Measurements from ENCODE around the gene POLR2L. TPM values are rescaled to one million over a fixed set of nuclear protein-coding genes. Genes with fewer than 3 reads are reported as not detected.

POLR2L gene
- total RNA-seq, 2 experiments from 2014 or later, result 150 to 151 TPM

DNA sequence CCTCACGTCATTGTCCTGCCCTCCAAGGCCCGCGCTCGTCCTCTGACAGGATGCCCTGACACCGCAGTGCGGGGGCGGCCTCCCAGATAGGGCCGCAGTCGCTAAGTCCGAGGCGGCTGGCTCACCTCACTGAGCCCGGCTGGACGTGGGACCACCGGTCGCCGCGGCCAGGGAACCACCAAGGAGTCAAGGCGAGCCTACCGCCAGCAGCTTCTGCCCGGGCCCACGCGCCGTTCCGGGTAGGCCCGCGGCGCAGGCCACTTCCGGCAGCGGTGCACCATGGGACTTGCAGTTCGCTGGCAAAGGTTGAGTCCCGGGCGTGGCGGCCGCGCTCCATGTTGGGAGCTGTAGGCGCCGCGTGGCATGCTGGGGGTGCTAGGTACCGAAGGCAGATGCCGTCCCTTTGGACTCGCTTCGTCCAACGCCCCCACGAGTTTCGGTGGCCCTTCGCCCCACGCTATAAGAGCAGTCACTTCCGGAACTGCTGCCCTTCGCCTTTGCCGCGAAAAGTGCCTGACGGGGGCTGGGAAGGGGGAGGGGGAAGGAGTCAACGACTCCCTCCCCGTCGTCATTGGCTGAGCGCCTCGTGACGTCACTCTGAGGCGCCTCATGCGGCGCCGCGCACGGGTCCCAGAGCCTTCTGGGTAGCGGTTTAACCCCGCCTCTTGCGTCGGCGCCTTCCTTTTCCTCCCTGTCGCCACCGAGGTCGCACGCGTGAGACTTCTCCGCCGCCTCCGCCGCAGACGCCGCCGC, 32.9 kb downstream of the POLR2L start, which contains the start of gene RPLP2:
RPLP2 (plus strand) TSS at position 681 of the 753 bp plus-strand sequence. CDS start 268 bp downstream, outside the sequence.
- ChIA-PET POLR2A (interaction anchor here (0.6 to 2.0 kb wide), 6 partner anchors 10 to 52 kb away, joined by 3 to 16 read pairs (median 5); partner anchors contain the start of genes GATD1 and PNPLA2), CTCF (interaction anchor here (0.6 to 1.6 kb wide), 4 partner anchors 10 to 26 kb away, joined by 3 to 4 read pairs (median 4); partner anchors contain the start of gene PNPLA2)

DNA sequence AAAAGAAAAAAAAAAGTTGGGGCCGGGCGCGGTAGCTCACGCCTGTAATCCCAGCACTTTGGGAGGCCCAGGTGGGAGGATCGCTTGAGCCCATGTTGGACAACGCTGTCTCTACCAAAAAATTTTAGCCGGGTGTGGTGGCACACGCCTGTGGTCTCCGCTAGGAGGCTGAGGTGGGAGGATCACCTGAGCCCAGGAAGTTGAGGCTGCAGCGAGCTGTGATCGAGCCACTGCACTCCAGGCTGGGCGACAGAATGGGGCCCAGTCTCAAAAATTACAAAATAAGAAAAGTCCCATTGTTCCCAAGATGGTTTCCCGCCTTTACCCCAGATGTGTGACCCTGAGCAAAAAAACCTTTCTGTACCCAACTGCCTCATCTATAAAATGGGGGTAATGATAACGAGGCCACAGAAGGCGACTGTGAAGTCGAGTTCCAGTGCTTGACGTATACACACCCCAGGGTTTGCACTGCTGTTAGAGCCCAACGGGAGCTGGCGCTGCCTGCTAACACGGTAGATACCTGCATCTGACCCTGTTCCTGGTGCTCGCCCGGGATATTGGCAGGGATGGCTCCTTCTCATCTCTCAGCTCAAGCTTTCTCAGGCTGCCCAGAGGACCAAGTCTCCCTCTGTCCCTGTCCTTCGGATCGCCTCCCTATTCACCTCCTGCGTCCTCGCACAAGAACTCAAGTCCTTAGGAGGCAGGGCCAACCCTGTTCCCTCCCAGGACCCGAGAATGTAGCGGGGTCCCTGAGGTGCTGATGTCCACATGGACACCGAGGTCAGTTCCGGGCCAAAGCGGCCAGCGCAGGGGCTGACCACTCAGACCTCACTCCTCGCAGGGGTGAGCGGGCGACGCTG, 33.7 kb downstream of the POLR2L start:
- CTCF ChIA-PET, result interaction anchor here (0.8 to 2.3 kb wide), 5 partner anchors 10 to 112 kb away, joined by 3 to 5 read pairs (median 4); partner anchors contain the start of gene PNPLA2
- POLR2A ChIA-PET, result interaction anchor here (0.8 to 2.0 kb wide), 5 partner anchors 11 to 31 kb away, joined by 3 to 16 read pairs (median 4); partner anchors contain the start of genes GATD1 and PNPLA2

DNA sequence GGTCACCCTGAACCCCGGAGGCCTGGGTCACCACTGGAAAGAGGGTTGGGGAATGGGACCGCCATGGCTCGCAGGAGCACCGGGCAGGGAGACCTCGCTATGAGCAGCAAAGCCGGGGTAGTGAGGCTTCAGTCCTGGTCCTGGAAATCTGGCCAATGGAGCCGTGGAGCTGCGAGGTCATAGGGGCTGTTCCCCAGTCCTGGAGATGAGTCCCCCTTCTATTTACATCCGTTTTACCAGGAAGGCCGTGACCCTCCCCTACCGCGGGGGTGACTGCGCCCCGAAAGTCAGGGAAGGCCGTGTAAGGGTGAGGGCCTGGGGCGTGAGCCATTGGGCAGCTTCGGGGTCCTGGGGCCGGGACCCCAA, 37.7 kb downstream of the POLR2L start:
- ChIA-PET CTCF (no interaction called here), POLR2A (interaction anchor here (0.7 kb wide), 1 partner anchor 356 kb away, joined by 4 read pairs; no protein-coding TSS in a partner anchor)

DNA sequence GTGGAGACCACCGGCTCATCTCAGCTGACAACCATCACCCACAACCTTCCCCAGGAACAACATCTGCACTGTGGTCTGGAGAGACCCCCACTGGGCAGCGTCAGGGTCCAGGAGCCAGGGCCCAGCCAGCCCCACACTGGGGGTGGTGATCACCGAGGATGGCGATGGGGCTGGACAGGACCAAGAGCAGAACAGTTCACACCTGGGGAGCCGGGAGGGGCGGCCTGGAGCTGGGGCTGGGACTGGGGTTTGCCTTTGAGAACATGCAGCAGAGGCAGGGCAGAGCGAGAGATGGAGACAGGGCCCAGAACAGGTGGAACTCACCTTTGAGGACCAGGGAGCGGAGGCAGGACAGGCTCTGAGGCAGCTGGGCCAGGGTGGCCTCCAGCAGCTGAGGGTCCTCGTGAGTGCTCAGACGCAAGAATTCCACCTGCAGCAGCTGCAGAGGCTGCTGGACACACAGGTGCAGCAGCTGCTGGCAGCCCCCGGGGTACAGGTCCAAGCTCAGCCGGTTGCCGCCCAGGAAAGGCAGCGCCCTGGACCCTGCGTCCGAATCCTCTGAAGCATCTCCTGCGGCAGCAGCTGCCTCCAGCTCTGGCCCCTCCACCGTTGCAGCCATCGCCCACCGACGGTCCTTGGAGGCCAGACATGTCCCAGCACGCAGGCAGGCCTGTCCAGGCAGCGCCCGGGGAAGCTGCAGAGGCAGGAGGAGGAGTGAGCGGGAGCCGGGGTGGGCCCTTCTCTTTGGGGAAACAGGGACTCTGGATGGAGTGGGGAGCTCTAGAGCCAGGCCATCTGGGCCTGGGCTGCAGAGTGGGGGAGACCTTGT, 38.3 kb downstream of the POLR2L start:
- ChIA-PET POLR2A (interaction anchor here (0.7 kb wide), 1 partner anchor 355 kb away, joined by 4 read pairs; no protein-coding TSS in a partner anchor), CTCF (interaction anchor here (1.1 kb wide), 1 partner anchor 38 kb away, joined by 3 read pairs; no protein-coding TSS in a partner anchor)

DNA sequence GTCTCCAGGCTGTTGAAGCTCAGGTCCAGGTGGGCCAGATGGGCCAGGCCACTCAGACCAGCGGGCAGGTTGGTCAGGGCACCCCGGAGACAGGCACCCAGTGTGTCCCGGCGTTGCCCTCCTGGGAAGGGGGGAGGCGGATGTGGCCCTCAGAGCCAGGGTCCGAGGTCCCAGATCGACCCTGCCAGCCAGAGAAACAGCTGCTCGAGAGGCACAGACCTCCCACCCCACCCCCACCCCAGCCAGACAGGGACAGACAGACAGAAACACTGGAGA, 38.9 kb downstream of the POLR2L start:
- POLR2A ChIA-PET, result interaction anchor here (0.6 kb wide), 1 partner anchor 8 kb away, joined by 5 read pairs; no protein-coding TSS in a partner anchor
- CTCF ChIA-PET, result interaction anchor here (1.1 kb wide), 1 partner anchor 37 kb away, joined by 3 read pairs; no protein-coding TSS in a partner anchor

DNA sequence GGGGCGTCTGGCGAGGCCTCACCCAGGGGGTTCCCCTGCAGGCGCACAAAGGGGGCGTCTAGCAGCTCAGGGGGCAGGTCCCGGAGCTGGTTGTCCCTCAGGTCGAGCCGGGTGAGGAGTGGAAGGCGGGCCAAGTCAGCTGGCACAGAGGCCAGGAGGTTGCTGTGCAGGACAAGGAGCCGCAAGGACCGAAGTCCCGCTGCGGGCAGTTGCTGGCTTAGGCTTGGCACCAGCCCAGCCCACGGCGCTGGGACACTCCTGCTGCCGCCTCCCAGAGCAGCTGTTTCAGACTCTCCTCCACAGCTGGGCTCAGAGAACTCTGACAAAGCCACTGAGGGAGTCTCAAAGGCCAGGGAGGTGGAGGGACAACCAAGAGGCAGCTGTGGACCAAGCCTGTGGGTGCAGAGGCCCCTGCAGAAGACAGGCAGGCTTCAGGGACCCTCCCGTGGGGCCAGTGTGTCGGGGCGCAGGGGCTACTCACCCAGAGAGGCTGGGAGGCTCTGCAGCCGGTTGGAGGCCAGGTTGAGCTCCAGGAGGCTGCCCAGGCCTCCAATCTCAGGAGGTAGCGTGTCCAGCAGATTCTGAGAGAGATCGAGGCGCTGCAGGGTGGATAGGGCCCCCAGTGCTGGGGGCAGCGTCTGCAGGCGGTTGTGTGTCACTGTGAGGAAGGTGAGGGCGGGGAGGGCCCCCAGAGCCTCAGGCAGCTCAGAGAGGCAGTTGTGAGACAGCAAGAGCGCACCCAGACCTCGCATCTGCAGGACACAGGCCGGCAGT, 39.4 kb downstream of the POLR2L start:
- ChIA-PET CTCF (no interaction called here), POLR2A (interaction anchor here (0.6 kb wide), 1 partner anchor 8 kb away, joined by 5 read pairs; no protein-coding TSS in a partner anchor)

DNA sequence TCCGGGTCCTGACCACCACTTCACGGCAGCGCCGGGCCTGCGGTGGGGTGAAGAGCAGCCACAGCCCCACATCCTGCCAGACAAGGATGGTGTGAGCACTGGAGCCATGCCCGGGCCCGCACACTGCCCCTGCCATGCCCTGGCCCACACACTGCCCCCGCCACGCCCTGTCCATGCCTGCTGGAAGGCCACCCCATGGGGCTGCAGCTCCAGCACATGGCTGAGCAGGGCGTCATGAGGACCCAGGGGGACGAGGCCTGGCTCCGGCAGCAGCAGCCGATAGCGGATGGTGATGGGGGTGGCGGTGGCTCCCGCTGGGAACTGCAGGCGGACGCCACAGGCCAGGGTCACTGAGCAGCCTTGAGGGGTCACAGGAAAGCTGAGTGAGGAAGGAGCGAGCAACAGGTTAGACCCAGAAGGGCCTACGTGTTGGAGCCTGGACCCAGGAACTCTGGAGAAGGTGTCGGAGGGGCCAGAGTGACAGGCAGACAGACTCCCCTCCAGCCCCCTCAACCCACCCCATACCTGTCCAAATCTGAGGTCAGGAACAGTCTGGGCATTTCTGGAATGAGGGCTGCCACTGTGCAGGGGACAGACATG, 40.2 kb downstream of the POLR2L start:
- CTCF ChIA-PET, result no interaction called here
- POLR2A ChIA-PET, result no interaction called here

DNA sequence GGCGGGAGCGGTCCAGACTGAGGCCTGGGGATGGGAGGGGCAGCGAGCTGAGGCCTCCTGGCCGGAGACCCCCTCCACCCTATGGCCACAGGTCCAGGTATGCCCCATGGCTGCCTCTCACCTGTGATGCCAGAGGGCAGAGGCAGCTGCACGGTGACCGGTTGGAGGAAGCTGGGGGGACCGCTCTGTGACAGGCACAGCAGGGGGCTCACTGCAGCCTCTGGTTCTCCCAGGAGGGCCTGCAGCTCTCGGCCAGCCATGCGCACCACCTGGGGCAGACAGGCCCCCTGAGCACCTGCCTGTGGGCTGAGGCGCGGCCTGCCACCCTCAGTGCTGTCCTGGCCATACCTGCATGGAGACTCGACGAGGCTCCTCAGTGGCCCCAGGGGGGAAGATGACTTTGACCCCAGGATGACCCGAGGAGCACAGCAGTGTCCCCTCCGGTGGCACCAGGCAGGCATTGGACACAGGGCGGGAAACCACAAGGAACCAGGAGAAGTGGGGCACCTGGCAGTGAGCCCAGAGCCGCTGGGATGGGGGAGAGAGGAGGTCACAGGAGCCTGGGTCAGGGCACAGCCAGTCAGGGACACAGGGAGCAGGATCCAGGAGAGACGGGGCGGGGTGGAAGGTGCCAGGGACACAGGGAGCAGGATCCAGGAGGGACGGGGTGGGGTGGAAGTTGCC, 41.1 kb downstream of the POLR2L start:
- CTCF ChIA-PET, result no interaction called here

DNA sequence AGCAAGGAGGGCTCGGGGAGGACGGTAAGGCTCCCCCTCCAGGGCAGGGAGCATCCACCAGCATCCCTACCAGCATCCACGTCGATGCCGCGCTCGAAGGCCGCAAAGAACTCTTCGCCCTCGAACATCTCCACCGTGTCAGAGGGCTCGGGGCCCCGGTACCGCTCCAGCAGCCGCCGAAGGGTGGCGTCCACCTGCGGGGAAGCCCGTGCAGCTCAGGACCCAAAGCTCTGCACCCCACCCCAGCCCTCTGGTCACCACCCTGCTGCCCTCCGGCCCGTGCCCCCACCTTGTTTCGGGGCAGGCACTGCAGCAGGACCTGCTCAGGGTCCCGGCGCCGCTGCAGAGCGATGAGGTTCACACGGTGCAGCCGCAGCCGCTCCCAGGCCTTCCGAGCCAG, 41.9 kb downstream of the POLR2L start:
- POLR2A ChIA-PET, result no interaction called here
- CTCF ChIA-PET, result no interaction called here

More for the DNA sequence above, 41.1 kb downstream of the POLR2L start:
- POLR2A ChIA-PET, result no interaction called here

DNA sequence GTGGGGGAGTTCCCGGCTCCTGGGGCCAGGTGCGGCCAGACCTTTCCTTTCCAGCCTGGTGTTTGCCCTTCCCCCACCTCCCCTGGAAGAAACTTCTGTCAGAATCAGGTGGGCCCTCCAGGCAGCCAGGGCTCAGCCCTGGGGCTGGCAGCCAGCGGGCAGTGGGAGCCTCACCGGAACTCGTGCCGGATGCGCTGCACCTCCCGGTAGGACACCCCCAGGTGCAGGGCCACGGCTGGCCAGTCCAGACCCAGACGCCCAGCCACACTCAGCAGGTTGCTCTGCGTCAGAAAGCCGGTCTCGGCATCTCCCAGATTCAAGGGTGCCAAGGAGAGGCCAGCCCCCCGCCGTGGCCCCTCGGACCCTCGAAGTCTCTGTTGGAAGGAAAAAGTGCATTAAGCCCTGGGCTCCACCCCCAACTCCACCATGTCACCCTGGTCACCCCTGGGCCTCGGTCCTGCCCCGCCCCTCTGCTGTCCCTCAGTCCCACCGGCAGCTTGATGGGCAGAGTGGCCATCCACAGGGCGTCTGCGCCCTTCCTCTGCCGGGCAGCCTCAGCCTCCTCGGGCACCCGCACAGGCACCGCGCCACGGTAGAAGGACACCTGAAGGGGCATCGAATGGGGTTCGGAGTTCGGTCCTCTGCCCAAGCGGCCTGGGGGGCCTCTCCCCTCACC, 42.5 kb downstream of the POLR2L start:
- ChIA-PET POLR2A (no interaction called here), CTCF (interaction anchor here (1.0 kb wide), 1 partner anchor 8 kb away, joined by 5 read pairs; no protein-coding TSS in a partner anchor)

DNA sequence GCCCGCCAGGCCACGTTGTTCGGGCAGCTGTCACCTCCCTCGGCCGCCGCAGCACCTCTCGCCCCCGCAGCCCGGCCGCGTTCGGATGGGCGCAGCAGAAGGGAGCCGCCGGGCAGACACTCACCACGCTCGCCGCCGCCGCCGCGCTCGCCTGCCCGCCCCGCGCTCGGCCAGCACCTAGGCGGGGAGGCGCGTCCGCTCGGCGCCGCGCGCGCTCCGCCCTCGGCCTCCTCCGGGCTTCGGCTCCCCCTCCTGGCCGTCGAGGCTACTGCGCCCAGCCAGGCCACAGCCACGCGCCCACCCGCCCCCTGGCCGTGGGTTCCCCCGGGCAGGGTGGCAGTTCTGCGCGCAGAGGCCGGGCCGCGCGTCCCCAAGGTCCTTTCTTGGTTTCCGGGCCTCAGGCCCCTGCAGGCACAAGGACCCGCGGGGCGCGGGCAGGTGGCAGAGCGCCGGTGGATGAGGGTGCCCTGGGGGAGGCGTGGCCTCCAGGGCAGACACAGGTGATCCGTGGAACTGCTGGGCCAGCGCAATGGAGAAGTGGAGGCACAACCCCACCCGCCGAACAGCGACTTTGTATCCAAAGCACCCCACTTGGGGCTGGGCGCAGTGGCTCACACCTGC, 44.1 kb downstream of the POLR2L start, which contains the start of gene SLC25A22:
SLC25A22 (minus strand) TSS at position 189 of the 621 bp plus-strand sequence. CDS start 3,275 bp downstream, outside the sequence.
- CTCF ChIA-PET, result interaction anchor here (1.0 to 2.6 kb wide), 3 partner anchors 9 to 34 kb away, joined by 3 to 10 read pairs (median 5); partner anchors contain the start of genes CD151 and GATD1
- POLR2A ChIA-PET, result no interaction called here

DNA sequence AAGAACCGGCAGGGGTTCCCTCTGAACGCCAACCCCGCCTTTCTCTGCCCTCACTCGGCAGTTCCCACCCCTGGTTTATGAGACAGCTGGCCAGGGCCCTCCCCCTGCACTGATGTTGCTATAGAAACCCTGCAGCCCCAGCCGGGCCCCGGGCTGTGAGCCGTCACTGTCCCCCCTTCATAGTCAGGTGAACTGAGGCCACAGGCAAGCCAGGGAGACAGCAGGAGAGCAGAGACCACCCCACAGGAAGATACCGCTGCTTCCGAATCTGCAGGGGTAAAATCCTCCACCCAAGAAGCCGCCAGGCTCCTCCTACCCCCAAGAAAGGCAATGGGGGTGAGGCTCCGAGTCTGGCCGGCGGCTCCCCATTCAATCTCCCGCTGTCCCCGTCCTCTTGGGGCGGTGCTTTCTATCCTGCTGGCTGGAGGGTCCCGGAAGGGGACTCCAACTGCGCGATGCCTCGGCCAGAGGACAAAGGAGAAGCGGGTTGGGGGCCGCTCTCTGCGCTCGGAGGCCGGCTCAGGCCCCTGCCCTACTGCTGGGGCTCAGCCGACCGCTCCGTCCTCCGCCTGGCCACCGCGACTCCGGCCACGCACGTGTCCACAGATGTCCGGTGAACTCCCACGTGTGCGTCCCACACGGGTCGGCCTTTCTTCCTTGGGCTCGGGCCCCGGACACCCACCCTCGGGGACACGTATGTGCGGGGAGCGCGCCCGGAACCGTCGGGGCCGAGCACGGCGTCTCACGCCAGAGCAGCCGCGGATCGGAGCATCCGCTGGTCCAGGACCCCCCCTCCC, 44.8 kb downstream of the POLR2L start:
- POLR2A ChIA-PET, result interaction anchor here (0.6 to 0.8 kb wide), 2 partner anchors 12 to 13 kb away, joined by 3 to 4 read pairs; partner anchors contain the start of gene RPLP2

DNA sequence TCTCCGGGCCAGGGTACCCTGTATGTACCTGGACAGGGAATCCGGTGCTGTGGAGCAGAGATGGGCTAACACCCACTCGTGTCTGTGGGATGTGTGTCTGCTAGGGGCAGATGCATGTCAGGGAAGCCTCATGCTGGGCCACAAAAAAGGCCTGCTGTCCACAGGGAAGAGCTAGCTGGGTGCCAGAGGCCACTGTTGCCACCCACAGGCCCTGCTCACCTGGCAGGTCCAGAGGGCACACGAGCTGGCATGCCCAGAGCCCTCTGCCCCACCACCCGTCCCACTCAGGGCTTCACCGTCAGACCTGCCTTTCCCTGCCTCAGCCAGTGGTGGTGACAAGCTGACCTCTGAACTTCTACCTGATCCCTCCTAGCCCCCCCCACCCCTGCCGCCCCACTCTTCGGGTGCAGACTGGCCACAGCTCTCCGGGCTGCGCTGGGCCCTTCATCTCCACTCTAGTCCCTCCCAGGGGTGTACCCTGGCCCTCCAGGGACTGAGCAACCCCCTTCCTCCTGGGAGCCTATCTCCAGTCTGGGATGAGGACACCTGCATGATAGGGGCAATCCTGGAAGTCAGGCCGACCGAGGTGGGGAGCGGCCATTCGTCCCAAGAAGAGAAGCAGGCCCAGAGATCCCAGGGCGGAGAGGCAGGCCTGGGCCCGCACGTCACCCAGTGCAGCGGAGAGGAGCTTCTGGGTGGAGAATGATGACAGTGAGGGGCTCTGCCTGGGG, 45.6 kb downstream of the POLR2L start:
- ChIA-PET POLR2A (interaction anchor here (0.6 to 0.9 kb wide), 3 partner anchors 13 to 48 kb away, joined by 3 to 4 read pairs (median 3); partner anchors contain the start of gene RPLP2), CTCF (interaction anchor here (0.8 to 2.6 kb wide), 2 partner anchors 20 to 29 kb away, joined by 4 to 10 read pairs; partner anchors contain the start of gene GATD1)

More for the DNA sequence above, 44.8 kb downstream of the POLR2L start:
- CTCF ChIA-PET, result interaction anchor here (2.6 kb wide), 1 partner anchor 20 kb away, joined by 10 read pairs; the partner anchor contains the start of gene GATD1
